Spleen (tissue), 7 donors: ENCODE measurements around the gene PRKG1.

Source experiments
- CTCF ChIP-seq, 11 experiments: fragments of 200-600 bp in 7 of 11; fragments of 450-650 bp in 4 of 11; sonication (generic) in 4 of 11; IDR thresholded peaks in 8 of 11; conservative IDR thresholded peaks in 3 of 11; 1 replicate in 7 of 11; 2 replicates in 4 of 11; pipeline versions ENCODE4 v1.4.0 to v1.8.0; 2016 to 2021; ENCODE audit warnings: antibody characterized with exemption in 11 of 11, inconsistent platforms in 4 of 11, mild to moderate bottlenecking in 1 of 11
- POLR2A ChIP-seq, 3 donors: fragments of 450-650 bp; IDR thresholded peaks; one replicate each; pipeline ENCODE4 v1.5.1; 2017; ENCODE audit warnings: antibody characterized with exemption in 3 of 3, mild to moderate bottlenecking in 1 of 3
- donor health status: DM: no; HTN: no; CAD: no; lungs with moderate emphysema.
- donor health status: DM: no; HTN: no; CAD: no.
- donor health status: DM: no; HTN: no; CAD: no.

DNA sequence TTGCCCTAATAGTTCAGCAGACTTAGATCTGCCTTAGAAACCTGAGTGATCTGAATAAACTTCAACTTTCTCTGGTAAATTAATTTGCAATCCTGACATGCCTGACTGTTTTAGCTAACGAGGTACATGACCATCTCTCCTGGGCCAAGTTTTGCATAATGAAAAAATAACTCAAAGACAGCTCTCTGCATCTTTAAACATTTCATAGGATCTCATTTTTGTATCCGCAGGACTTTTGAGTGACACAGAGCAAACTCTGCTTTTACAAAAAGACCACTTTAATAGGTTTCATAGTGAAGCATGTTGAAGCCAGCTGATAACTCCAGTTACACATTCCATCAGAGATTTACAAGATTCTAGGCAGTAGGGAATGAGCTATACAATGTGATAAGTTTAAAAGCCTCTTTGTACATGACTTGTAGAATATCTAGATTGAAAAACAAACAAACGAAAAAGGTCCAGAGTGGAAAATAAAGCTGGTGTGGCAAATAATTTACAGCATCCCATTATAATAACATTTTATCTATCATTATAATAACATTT is 2.1 kb downstream of the PRKG1 start:
- TF ChIP-seq CTCF (IDR thresholded peaks at IDR 0.05 in 8 of 11, conservative IDR thresholded peaks at IDR 0.05 in 3 of 11) = no peak
- no peak for TF ChIP-seq POLR2A (IDR thresholded peaks at IDR 0.05)
